SK-N-SH (cell line): ENCODE data around the gene CNBD2.

ENCODE experiments used
- EP300 ChIP-seq, 2 experiments: IDR thresholded peaks; 2 replicates each; pipeline versions ENCODE4 v1.4.0 to v1.6.1; 2012; ENCODE audit warnings: borderline replicate concordance in 1 of 2, low read depth in 1 of 2, low read length in 1 of 2
- RFX5 ChIP-seq: IDR thresholded peaks from 2 replicates; pipeline ENCODE4 v1.6.1; 2012; ENCODE audit warnings: mild to moderate bottlenecking, improper control_type of control experiment, low read length
- SMC3 ChIP-seq: IDR thresholded peaks from 2 replicates; pipeline ENCODE4 v1.6.1; 2012; ENCODE audit warnings: low read depth, low read length, improper control_type of control experiment
- TAF1 ChIP-seq: IDR thresholded peaks from 2 replicates; pipeline ENCODE4 v1.6.1; 2012; ENCODE audit warnings: low read depth, mild to moderate bottlenecking, low read length, moderate library complexity, borderline replicate concordance
- TEAD4 ChIP-seq: IDR thresholded peaks from 2 replicates; pipeline ENCODE4 v1.4.0; 2012; ENCODE audit warnings: mild to moderate bottlenecking, borderline replicate concordance; ENCODE audit not compliant: insufficient read depth
- TF ChIP-seq, protein P1 (sequence below): fragments of 200-600 bp; sonication (generic); IDR thresholded peaks from 2 replicates; pipeline ENCODE4 v1.6.1; 2017; ENCODE audit warnings: antibody characterized with exemption, mild to moderate bottlenecking, moderate library complexity
- TF ChIP-seq, protein P2 (sequence below): fragments of 150-350 bp; IDR thresholded peaks from 2 replicates; pipeline ENCODE4 v1.6.1; 2017; ENCODE audit warnings: antibody characterized with exemption, low read length, low read depth, borderline replicate concordance
- TF ChIP-seq, protein P3 (sequence below): IDR thresholded peaks from 2 replicates; pipeline ENCODE4 v1.6.1; 2012; ENCODE audit warnings: mild to moderate bottlenecking, low read depth, low read length, moderate library complexity
- TF ChIP-seq, protein P4 (sequence below): IDR thresholded peaks from 2 replicates; pipeline ENCODE4 v1.4.0; 2012; ENCODE audit warnings: low read depth

DNA sequence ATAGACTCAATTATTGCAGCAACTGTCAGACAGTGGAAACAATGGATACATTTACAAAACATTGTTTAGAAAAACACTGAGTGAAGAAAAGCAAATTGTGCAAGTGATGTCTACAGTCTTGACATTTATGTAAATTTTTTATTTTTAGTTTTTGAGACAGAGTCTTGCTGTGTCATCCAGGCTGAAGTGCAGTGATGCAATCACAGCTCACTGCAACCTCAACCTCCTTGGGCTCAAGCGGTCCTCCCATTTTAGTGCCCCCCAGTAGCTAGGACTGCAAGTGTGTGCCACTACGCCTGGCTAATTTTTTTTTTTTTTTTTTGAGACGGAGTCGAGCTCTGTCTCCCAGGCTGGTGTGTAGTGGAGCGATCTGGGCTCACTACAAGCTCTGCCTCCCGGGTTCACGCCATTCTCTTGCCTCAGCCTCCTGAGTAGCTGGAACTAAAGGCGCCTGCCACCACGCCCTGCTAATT lies 9.7 kb downstream of the CNBD2 start:
- TF ChIP-seq, protein P1, sequence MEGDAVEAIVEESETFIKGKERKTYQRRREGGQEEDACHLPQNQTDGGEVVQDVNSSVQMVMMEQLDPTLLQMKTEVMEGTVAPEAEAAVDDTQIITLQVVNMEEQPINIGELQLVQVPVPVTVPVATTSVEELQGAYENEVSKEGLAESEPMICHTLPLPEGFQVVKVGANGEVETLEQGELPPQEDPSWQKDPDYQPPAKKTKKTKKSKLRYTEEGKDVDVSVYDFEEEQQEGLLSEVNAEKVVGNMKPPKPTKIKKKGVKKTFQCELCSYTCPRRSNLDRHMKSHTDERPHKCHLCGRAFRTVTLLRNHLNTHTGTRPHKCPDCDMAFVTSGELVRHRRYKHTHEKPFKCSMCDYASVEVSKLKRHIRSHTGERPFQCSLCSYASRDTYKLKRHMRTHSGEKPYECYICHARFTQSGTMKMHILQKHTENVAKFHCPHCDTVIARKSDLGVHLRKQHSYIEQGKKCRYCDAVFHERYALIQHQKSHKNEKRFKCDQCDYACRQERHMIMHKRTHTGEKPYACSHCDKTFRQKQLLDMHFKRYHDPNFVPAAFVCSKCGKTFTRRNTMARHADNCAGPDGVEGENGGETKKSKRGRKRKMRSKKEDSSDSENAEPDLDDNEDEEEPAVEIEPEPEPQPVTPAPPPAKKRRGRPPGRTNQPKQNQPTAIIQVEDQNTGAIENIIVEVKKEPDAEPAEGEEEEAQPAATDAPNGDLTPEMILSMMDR, result no peak
- TF ChIP-seq RFX5, result no peak
- TF ChIP-seq EP300 (IDR thresholded peaks at IDR 0.05; ENCODE audit: borderline replicate concordance in 1 of 2, low read depth in 1 of 2, low read length in 1 of 2), result no peak
- TF ChIP-seq, protein P2, sequence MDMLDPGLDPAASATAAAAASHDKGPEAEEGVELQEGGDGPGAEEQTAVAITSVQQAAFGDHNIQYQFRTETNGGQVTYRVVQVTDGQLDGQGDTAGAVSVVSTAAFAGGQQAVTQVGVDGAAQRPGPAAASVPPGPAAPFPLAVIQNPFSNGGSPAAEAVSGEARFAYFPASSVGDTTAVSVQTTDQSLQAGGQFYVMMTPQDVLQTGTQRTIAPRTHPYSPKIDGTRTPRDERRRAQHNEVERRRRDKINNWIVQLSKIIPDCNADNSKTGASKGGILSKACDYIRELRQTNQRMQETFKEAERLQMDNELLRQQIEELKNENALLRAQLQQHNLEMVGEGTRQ, result no peak
- TF ChIP-seq SMC3, result no peak
- TF ChIP-seq TAF1, result no peak
- TF ChIP-seq TEAD4, result no peak
- TF ChIP-seq, protein P3, sequence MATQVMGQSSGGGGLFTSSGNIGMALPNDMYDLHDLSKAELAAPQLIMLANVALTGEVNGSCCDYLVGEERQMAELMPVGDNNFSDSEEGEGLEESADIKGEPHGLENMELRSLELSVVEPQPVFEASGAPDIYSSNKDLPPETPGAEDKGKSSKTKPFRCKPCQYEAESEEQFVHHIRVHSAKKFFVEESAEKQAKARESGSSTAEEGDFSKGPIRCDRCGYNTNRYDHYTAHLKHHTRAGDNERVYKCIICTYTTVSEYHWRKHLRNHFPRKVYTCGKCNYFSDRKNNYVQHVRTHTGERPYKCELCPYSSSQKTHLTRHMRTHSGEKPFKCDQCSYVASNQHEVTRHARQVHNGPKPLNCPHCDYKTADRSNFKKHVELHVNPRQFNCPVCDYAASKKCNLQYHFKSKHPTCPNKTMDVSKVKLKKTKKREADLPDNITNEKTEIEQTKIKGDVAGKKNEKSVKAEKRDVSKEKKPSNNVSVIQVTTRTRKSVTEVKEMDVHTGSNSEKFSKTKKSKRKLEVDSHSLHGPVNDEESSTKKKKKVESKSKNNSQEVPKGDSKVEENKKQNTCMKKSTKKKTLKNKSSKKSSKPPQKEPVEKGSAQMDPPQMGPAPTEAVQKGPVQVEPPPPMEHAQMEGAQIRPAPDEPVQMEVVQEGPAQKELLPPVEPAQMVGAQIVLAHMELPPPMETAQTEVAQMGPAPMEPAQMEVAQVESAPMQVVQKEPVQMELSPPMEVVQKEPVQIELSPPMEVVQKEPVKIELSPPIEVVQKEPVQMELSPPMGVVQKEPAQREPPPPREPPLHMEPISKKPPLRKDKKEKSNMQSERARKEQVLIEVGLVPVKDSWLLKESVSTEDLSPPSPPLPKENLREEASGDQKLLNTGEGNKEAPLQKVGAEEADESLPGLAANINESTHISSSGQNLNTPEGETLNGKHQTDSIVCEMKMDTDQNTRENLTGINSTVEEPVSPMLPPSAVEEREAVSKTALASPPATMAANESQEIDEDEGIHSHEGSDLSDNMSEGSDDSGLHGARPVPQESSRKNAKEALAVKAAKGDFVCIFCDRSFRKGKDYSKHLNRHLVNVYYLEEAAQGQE, result no peak
- TF ChIP-seq, protein P4, sequence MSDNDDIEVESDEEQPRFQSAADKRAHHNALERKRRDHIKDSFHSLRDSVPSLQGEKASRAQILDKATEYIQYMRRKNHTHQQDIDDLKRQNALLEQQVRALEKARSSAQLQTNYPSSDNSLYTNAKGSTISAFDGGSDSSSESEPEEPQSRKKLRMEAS, result no peak
